Subcutaneous abdominal adipose tissue (tissue), 5 donors: ENCODE data around the gene UACA.
A peak's percentile ranks its signal among the peaks of the same experiment; 100 is the strongest.

Experiments used
- H3K27ac ChIP-seq: one replicate; pipeline ENCODE4 v1.7.0; 2013; ENCODE audit warnings: low read depth, mild to moderate bottlenecking, inconsistent platforms, low read length, moderate library complexity
- H3K27me3 ChIP-seq, 5 donors: one replicate each; pipeline ENCODE4 v1.7.0; 2013; ENCODE audit warnings: low read length in 5 of 5, inconsistent platforms in 1 of 5; ENCODE audit not compliant: control insufficient read depth in 5 of 5, insufficient read depth in 4 of 5
- H3K36me3 ChIP-seq, 5 donors: one replicate each; pipeline ENCODE4 v1.7.0; 2013; ENCODE audit warnings: low read length in 5 of 5; ENCODE audit not compliant: control insufficient read depth in 5 of 5, insufficient read depth in 5 of 5
- H3K4me1 ChIP-seq, 5 donors: one replicate each; pipeline ENCODE4 v1.7.0; 2013; ENCODE audit warnings: low read length in 5 of 5, mild to moderate bottlenecking in 3 of 5, moderate library complexity in 1 of 5; ENCODE audit not compliant: control insufficient read depth in 5 of 5, insufficient read depth in 5 of 5
- H3K4me3 ChIP-seq, 5 donors: one replicate each; pipeline ENCODE4 v1.7.0; 2013; ENCODE audit warnings: low read length in 5 of 5, low read depth in 1 of 5
- H3K9ac ChIP-seq, 5 donors: one replicate each; pipeline ENCODE4 v1.7.0; 2013; ENCODE audit warnings: low read length in 5 of 5, mild to moderate bottlenecking in 4 of 5, moderate library complexity in 3 of 5
- H3K9me3 ChIP-seq, 5 donors: one replicate each; pipeline ENCODE4 v1.7.0; 2013; ENCODE audit warnings: low read length in 5 of 5; ENCODE audit not compliant: control insufficient read depth in 5 of 5
- donor health status: healthy.
- donor health status: healthy.
- donor health status: healthy.
- donor health status: healthy.
- donor health status: healthy.

Gene UACA

GRCh38 chr15:70710714-70711113, 52.6 kb downstream of the UACA start:
- Histone ChIP-seq H3K4me1 (peaks cover 0 to 32% (median 28%) of the 10 kb centered on the region in 5 donors), H3K9me3 (peaks cover 0 to 3% (median 0%) of the 10 kb centered on the region in 5 donors), H3K36me3 (no peaks in the 10 kb centered on the region), H3K27me3 (no peaks in the 10 kb centered on the region), H3K4me3 (no peak overlapping the region), H3K27ac (no peak overlapping the region), H3K9ac (no peak overlapping the region)

DNA sequence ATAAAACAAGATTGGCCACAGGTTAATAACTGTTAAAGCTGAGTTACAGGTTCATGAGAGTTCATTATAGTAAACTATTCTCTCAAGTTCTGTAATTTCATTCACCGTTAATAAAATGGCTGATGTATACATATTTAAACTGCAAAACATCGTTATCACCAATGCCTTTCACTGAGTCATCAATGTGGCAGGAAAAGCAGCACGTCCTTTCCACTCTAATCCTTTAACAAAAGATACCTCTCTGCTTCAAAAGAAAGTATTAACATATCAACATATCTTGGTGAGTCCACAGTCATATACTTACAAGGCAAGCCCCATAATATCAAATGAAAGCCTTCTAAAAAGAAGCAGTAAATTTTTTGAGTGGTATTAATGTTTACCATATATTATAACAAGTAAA, 54.5 kb downstream of the UACA start:
- H3K27ac ChIP-seq = no peak overlapping the region
- no peaks in the 10 kb centered on the region for H3K27me3 ChIP-seq
- H3K9me3 ChIP-seq = peaks cover 0 to 3% (median 0%) of the 10 kb centered on the region in 5 donors
- no peak overlapping the region for H3K4me3 ChIP-seq
- no peak overlapping the region for H3K9ac ChIP-seq
- H3K36me3 ChIP-seq = no peaks in the 10 kb centered on the region
- H3K4me1 ChIP-seq = peaks cover 0 to 25% (median 18%) of the 10 kb centered on the region in 5 donors

DNA sequence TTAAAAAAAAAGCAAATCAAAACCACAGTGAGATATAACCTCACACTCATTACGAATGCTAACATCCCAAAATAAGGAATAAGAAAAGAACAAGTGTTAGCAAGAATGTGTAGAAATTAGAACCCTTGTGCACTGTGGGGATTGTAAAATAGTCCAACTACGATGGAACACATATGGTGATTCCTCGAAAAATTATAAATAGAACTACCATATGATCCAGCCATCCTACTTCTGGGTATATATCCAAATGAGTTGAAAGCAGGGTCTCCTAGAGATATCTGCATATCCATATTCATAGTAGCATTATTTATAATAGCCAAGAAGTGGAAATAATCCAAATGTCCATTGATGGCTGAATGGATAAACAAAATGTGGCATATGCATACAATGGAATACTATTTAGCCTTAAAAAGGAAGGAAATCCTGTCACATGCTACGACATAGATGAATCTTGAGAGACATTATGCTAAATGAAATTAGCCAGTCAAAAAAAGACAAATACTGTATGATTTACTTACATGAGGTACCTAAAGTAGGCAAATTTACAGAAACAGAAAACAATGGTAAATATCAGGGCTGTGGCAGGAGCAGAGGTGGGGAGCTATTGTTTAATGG, 55.6 kb downstream of the UACA start:
- Histone ChIP-seq H3K27ac (no peak overlapping the region), H3K9ac (no peak overlapping the region), H3K9me3 (peaks cover 0 to 3% (median 0%) of the 10 kb centered on the region in 5 donors), H3K4me3 (no peak overlapping the region), H3K36me3 (no peaks in the 10 kb centered on the region), H3K27me3 (no peaks in the 10 kb centered on the region), H3K4me1 (peaks cover 0 to 25% (median 17%) of the 10 kb centered on the region in 5 donors)

DNA sequence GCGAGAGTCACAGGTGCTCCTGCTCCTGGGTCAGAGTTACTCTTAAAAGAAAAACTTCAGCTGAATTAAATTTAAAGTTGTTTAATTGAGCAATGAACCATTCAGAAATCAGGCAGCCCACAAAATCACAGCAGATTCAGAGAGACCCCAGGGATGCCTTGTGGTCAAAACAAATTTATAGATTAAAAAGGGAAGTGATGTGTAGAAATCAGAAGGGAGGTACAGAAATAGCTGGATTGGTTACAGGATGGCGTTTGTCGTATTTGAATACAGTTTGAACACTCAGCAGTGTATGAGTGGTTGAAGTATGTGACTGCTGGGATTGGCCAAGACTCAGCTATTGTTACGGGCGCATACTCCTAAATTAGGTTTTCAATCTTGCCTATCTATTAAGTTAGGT, 58.6 kb downstream of the UACA start:
- no peaks in the 10 kb centered on the region for H3K27me3 ChIP-seq
- H3K36me3 ChIP-seq = no peaks in the 10 kb centered on the region
- peaks cover 0 to 31% (median 27%) of the 10 kb centered on the region in 5 donors for H3K4me1 ChIP-seq

GRCh38 chr15:70704166-70704565, 59.2 kb downstream of the UACA start:
- peaks cover 0 to 3% (median 0%) of the 10 kb centered on the region in 5 donors for H3K9me3 ChIP-seq
- H3K36me3 ChIP-seq = no peaks in the 10 kb centered on the region
- no peaks in the 10 kb centered on the region for H3K27me3 ChIP-seq
- peak overlapping the region; percentile 87 for H3K27ac ChIP-seq
- H3K9ac ChIP-seq = no peak overlapping the region
- H3K4me3 ChIP-seq = no peak overlapping the region
- peaks cover 0 to 37% (median 33%) of the 10 kb centered on the region in 5 donors for H3K4me1 ChIP-seq

More for the DNA sequence above, 58.6 kb downstream of the UACA start:
- no peak overlapping the region for H3K9ac ChIP-seq
- no peak overlapping the region for H3K4me3 ChIP-seq
- H3K27ac ChIP-seq = no peak overlapping the region
- H3K9me3 ChIP-seq = peaks cover 0 to 3% (median 0%) of the 10 kb centered on the region in 5 donors

- Histone ChIP-seq H3K4me3 (peak overlapping the region in 3 of 5 donors; percentile 24 to 69 (median 67)), H3K9ac (peak overlapping the region in 1 of 5 donors; percentile 60), H3K4me1 (peaks cover 0 to 45% (median 38%) of the 10 kb centered on the region in 5 donors), H3K36me3 (no peaks in the 10 kb centered on the region), H3K9me3 (peaks cover 0 to 3% (median 0%) of the 10 kb centered on the region in 5 donors), H3K27me3 (no peaks in the 10 kb centered on the region), H3K27ac (peak overlapping the region; percentile 87)
Observed at GRCh38 chr15:70703096-70703878, 60.1 kb downstream of the UACA start.

DNA sequence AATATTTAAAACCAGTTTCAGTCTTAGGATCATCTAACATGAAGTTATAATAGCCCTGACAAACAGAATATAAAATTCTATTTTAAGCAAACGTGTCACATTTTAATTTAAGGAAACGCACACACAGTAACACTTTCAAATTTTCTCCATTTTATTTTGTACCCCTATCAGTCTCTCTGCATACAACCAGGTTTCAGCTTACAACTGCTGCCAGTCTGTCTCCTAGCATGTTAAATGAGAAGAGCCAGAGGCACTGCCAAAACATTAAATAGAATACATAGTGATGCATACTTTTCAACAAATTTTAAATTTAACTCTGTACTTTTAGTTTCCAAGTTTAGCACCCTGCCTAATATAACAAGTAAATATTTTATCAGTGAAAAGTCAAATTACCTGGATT, 60.8 kb downstream of the UACA start:
- H3K4me3 ChIP-seq = peak overlapping the region in 3 of 5 donors; percentile 24 to 69 (median 67)
- peak overlapping the region in 3 of 5 donors; percentile 60 to 62 (median 61) for H3K9ac ChIP-seq
- no peaks in the 10 kb centered on the region for H3K36me3 ChIP-seq
- peak overlapping the region; percentile 87 for H3K27ac ChIP-seq
- no peaks in the 10 kb centered on the region for H3K27me3 ChIP-seq
- H3K9me3 ChIP-seq = no peaks in the 10 kb centered on the region
- H3K4me1 ChIP-seq = peaks cover 0 to 52% (median 43%) of the 10 kb centered on the region in 5 donors

DNA sequence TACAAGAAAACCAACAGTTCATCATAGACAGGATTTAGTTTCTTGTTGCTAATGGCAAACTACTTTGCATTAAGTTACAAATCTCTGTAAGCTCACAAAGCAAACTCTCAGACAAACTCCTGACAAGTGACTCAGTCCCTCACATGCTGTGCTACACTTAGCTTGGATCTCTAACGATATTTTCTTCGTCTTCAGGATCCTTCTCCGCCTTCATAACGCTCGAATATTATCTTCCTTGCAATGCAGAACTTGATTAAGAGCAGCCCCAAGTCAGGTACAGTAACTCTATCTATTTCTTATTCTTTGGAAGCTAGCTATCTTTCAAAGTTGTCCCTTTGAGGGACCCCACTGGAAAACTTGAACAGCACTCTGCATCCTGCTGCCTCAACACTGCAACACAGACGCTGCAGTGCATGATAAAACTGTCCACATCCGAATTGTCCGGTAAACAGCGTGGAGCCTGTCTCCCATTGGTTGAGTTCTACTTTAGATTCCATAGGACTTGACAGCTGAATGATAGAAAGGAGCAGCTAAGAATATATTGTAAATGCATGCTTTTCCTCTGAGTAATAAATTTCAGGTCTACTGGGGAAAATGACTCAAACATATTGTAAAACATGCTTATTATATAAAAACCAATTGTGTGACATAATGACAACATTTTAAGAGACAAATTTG, 61.3 kb downstream of the UACA start:
- H3K9me3 ChIP-seq = no peaks in the 10 kb centered on the region
- peak overlapping the region; percentile 87 for H3K27ac ChIP-seq
- no peaks in the 10 kb centered on the region for H3K27me3 ChIP-seq
- peak overlapping the region; percentile 40 to 67 (median 61) for H3K9ac ChIP-seq
- peak overlapping the region; percentile 59 to 79 (median 69) for H3K4me3 ChIP-seq
- H3K4me1 ChIP-seq = peaks cover 0 to 58% (median 45%) of the 10 kb centered on the region in 5 donors
- no peaks in the 10 kb centered on the region for H3K36me3 ChIP-seq

- Histone ChIP-seq H3K27me3 (no peaks in the 10 kb centered on the region), H3K27ac (peak overlapping the region; percentile 87), H3K4me1 (peaks cover 0 to 60% (median 46%) of the 10 kb centered on the region in 5 donors), H3K9ac (peak overlapping the region; percentile 30 to 67 (median 60)), H3K36me3 (no peaks in the 10 kb centered on the region), H3K9me3 (no peaks in the 10 kb centered on the region), H3K4me3 (peak overlapping the region in 4 of 5 donors; percentile 67 to 79 (median 70))
Observed at GRCh38 chr15:70701171-70701570, 62.2 kb downstream of the UACA start.
